CD4-positive, CD25-positive, alpha-beta regulatory T cell (primary cell): ENCODE data around the gene CD80. TPM values are rescaled to one million over a fixed set of nuclear protein-coding genes. Genes with fewer than 3 reads are reported as not detected.
A peak's percentile ranks its signal among the peaks of the same experiment; 100 is the strongest.

Experiments used
- ATAC-seq, 2 donors: fragments of 150-1000 bp; cut with Tn5 transposase; one replicate each; pipeline ENCODE4 v1.10.0; 2021; ENCODE audit warnings: low read depth in 2 of 2, moderate number of reproducible peaks in 2 of 2, moderate library complexity in 1 of 2
- DNase-seq, 3 donors: peaks; one replicate each; pipeline versions ENCODE4 v3.0.0 to v3.0.0-alpha.2; 2012 to 2022; ENCODE audit warnings: mixed read lengths in 1 of 3
- H3K27ac ChIP-seq: one replicate; pipeline ENCODE4 v1.7.0; 2013; ENCODE audit warnings: mild to moderate bottlenecking, low read length; ENCODE audit not compliant: insufficient read depth, poor library complexity, severe bottlenecking
- H3K27me3 ChIP-seq: one replicate; pipeline ENCODE4 v1.7.0; 2013; ENCODE audit warnings: low read length; ENCODE audit not compliant: control insufficient read depth, insufficient read depth
- H3K36me3 ChIP-seq: one replicate; pipeline ENCODE4 v1.7.0; 2013; ENCODE audit warnings: mild to moderate bottlenecking, low read length, moderate library complexity; ENCODE audit not compliant: control insufficient read depth, insufficient read depth
- H3K4me1 ChIP-seq: 2 replicates; pipeline ENCODE4 v1.7.0; 2013; ENCODE audit warnings: mild to moderate bottlenecking, low read length; ENCODE audit not compliant: insufficient read depth, control insufficient read depth, poor library complexity, severe bottlenecking
- H3K4me3 ChIP-seq: one replicate; pipeline ENCODE4 v1.7.0; 2013; ENCODE audit warnings: low read depth, mild to moderate bottlenecking, low read length, moderate library complexity
- H3K9me3 ChIP-seq, 2 experiments: 1 replicate in 1 of 2; 2 replicates in 1 of 2; pipeline ENCODE4 v1.7.0; 2013; ENCODE audit warnings: low read length in 2 of 2, mild to moderate bottlenecking in 1 of 2, moderate library complexity in 1 of 2; ENCODE audit not compliant: control insufficient read depth in 2 of 2
- H3K27ac Mint-ChIP-seq, 3 donors: one replicate each; pipeline ENCODE4 v1.8.0; 2020 to 2022; ENCODE audit warnings: mild to moderate bottlenecking in 3 of 3, mixed read lengths in 3 of 3, moderate library complexity in 2 of 3
- H3K27me3 Mint-ChIP-seq: one replicate; pipeline ENCODE4 v1.8.0; 2022; ENCODE audit warnings: mild to moderate bottlenecking, mixed read lengths
- H3K36me3 Mint-ChIP-seq: one replicate; pipeline ENCODE4 v1.8.0; 2020; ENCODE audit warnings: mixed read lengths
- H3K4me1 Mint-ChIP-seq, 4 donors: one replicate each; pipeline ENCODE4 v1.8.0; 2020 to 2022; ENCODE audit warnings: mixed read lengths in 4 of 4, mild to moderate bottlenecking in 1 of 4
- H3K4me3 Mint-ChIP-seq, 4 donors: one replicate each; pipeline ENCODE4 v1.8.0; 2020 to 2022; ENCODE audit warnings: mild to moderate bottlenecking in 4 of 4, mixed read lengths in 4 of 4, moderate library complexity in 3 of 4
- H3K9me3 Mint-ChIP-seq, 7 donors: one replicate each; pipeline ENCODE4 v1.8.0; 2020 to 2022; ENCODE audit warnings: mixed read lengths in 7 of 7, mild to moderate bottlenecking in 3 of 7, moderate library complexity in 2 of 7
- polyA plus RNA-seq, 4 donors: library from polyadenylated mRNA; unstranded; fragments of 300-500 nt; fragmentation: Illumina TruSeq; gene quantifications; one replicate each; pipeline ENCODE4 v1.2.3, GENCODE V29; 2021
- total RNA-seq: library from RNA; stranded (reverse); gene quantifications from one replicate; pipeline ENCODE4 v1.2.3, GENCODE V29; 2022

CD80 gene
- total and polyA plus RNA-seq, 5 donors from 2014 or later, result 0.87 to 24.2 (median 2.0) TPM

- no peaks in the 10 kb centered on the region for H3K9me3 ChIP-seq
- Mint-ChIP-seq H3K27me3 (no peaks in the 10 kb centered on the region), H3K4me1 (peaks cover 5 to 11% (median 8%) of the 10 kb centered on the region in 4 donors), H3K36me3 (peaks cover 22% of the 10 kb centered on the region), H3K27ac (peak overlapping the region in 1 of 3 donors; percentile 71), H3K4me3 (no peak overlapping the region), H3K9me3 (no peaks in the 10 kb centered on the region)
- H3K27ac ChIP-seq, result no peak overlapping the region
- no peak overlapping the region for H3K4me3 ChIP-seq
- ATAC-seq (no peak), DNase-seq (no peak)
- H3K4me1 ChIP-seq, result no peaks in the 10 kb centered on the region
- H3K27me3 ChIP-seq, result no peaks in the 10 kb centered on the region
- H3K36me3 ChIP-seq, result peaks cover 29% of the 10 kb centered on the region
Measured at GRCh38 chr3:119492810-119493209, 66.6 kb downstream of the CD80 start.

DNA sequence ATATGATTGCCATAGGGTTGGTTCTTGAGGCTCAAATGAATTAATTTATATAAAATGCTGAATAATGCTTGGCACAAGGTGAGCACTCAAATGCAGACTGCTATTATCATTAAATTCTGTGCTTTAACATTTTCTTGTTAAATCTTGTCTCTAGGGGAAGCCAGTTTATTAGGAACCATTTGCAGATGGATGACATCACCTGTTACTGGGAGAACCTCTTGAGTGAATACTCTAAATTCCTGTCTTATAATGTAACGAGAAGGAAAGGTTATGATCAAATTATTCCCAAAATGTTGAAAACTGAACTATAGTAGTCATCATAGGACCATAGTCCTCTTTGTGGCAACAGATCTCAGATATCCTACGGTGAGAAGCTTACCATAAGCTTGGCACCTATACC is 67.3 kb downstream of the CD80 start:
- Mint-ChIP-seq H3K4me3 (no peak overlapping the region), H3K27me3 (no peaks in the 10 kb centered on the region), H3K36me3 (peaks cover 22% of the 10 kb centered on the region), H3K4me1 (peaks cover 2 to 5% (median 4%) of the 10 kb centered on the region in 4 donors), H3K9me3 (no peaks in the 10 kb centered on the region), H3K27ac (no peak overlapping the region)
- H3K27me3 ChIP-seq, result no peaks in the 10 kb centered on the region
- no peaks in the 10 kb centered on the region for H3K9me3 ChIP-seq
- no peak overlapping the region for H3K27ac ChIP-seq
- no peaks in the 10 kb centered on the region for H3K4me1 ChIP-seq
- ATAC-seq (no peak), DNase-seq (no peak)
- H3K4me3 ChIP-seq, result no peak overlapping the region
- H3K36me3 ChIP-seq, result peaks cover 31% of the 10 kb centered on the region

- Histone ChIP-seq H3K4me3 (no peak overlapping the region), H3K36me3 (peaks cover 48% of the 10 kb centered on the region), H3K9me3 (no peaks in the 10 kb centered on the region), H3K27me3 (no peaks in the 10 kb centered on the region), H3K4me1 (no peaks in the 10 kb centered on the region), H3K27ac (no peak overlapping the region)
- Mint-ChIP-seq H3K27me3 (no peaks in the 10 kb centered on the region), H3K36me3 (peaks cover 35% of the 10 kb centered on the region), H3K4me3 (no peak overlapping the region), H3K9me3 (no peaks in the 10 kb centered on the region), H3K4me1 (peaks cover 2 to 5% (median 4%) of the 10 kb centered on the region in 4 donors), H3K27ac (peak overlapping the region in 2 of 3 donors; percentile 8 to 49)
- ATAC-seq (no peak), DNase-seq (no peak)
Measured at GRCh38 chr3:119490153-119490552, 69.3 kb downstream of the CD80 start.

GRCh38 chr3:119485563-119485962 is 73.9 kb downstream of the CD80 start:
- no peaks in the 10 kb centered on the region for H3K27me3 Mint-ChIP-seq
- peaks cover 69% of the 10 kb centered on the region for H3K36me3 ChIP-seq
- H3K4me3 Mint-ChIP-seq, result no peak overlapping the region
- no peaks in the 10 kb centered on the region for H3K9me3 ChIP-seq
- no peak overlapping the region for H3K4me3 ChIP-seq
- H3K4me1 Mint-ChIP-seq, result peaks cover 2 to 13% (median 3%) of the 10 kb centered on the region in 4 donors
- no peaks in the 10 kb centered on the region for H3K27me3 ChIP-seq
- H3K4me1 ChIP-seq, result no peaks in the 10 kb centered on the region
- no peaks in the 10 kb centered on the region for H3K9me3 Mint-ChIP-seq
- ATAC-seq (no peak), DNase-seq (no peak)
- no peak overlapping the region for H3K27ac Mint-ChIP-seq
- no peak overlapping the region for H3K27ac ChIP-seq
- H3K36me3 Mint-ChIP-seq, result peaks cover 49% of the 10 kb centered on the region

GRCh38 chr3:119483101-119483500 is 76.3 kb downstream of the CD80 start:
- Mint-ChIP-seq H3K4me1 (peaks cover 0 to 18% (median 3%) of the 10 kb centered on the region in 4 donors), H3K9me3 (no peaks in the 10 kb centered on the region), H3K27ac (no peak overlapping the region), H3K27me3 (no peaks in the 10 kb centered on the region), H3K4me3 (no peak overlapping the region), H3K36me3 (peaks cover 50% of the 10 kb centered on the region)
- no peak for DNase-seq
- Histone ChIP-seq H3K36me3 (peaks cover 68% of the 10 kb centered on the region), H3K4me1 (no peaks in the 10 kb centered on the region), H3K4me3 (no peak overlapping the region), H3K27me3 (no peaks in the 10 kb centered on the region), H3K9me3 (no peaks in the 10 kb centered on the region), H3K27ac (no peak overlapping the region)
- ATAC-seq, result no peak

DNA sequence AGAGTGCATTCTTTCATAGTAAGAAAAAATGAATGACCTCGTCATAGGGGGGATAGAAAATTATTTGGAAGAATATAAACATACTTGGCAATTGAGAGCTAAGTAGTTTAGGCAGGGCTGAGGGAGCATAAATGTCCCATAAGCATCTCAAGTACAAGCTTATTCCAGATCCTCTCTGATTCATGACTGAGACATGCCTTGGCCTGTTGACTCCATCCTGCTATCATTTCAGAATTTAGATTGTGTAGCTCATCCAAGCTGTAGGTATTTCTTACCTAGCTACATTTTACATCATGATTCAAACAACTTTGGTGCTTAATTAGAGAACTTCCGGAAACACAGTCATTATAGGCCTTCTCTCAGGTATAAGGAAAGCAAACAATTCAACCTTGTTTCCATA is 78.3 kb downstream of the CD80 start:
- Histone ChIP-seq H3K27me3 (no peaks in the 10 kb centered on the region), H3K27ac (no peak overlapping the region), H3K36me3 (peaks cover 67% of the 10 kb centered on the region), H3K4me1 (no peaks in the 10 kb centered on the region), H3K4me3 (no peak overlapping the region), H3K9me3 (no peaks in the 10 kb centered on the region)
- Mint-ChIP-seq H3K4me3 (no peak overlapping the region), H3K27me3 (no peaks in the 10 kb centered on the region), H3K36me3 (peaks cover 57% of the 10 kb centered on the region), H3K27ac (no peak overlapping the region), H3K4me1 (peaks cover 0 to 18% (median 6%) of the 10 kb centered on the region in 4 donors), H3K9me3 (no peaks in the 10 kb centered on the region)
- ATAC-seq, result no peak
- no peak for DNase-seq

Other genes with a start within 250 kb of the CD80 start
- gene TMEM39A, start 96.0 kb downstream of the CD80 start, total RNA-seq, result 49.7 TPM
- 10 to 100 TPM in 3 of 4 donors, 1 to 10 TPM in 1; 8.5 to 18.0 (median 11.6) TPM for gene TMEM39A, start 96.0 kb downstream of the CD80 start, polyA plus RNA-seq
- gene POGLUT1, start 90.7 kb downstream of the CD80 start, total RNA-seq, result 31.4 TPM
- gene POGLUT1, start 90.7 kb downstream of the CD80 start, polyA plus RNA-seq, result 10 to 100 TPM; 31.9 to 43.2 (median 36.5) TPM
- gene TIMMDC1, start 61.1 kb downstream of the CD80 start, total RNA-seq, result 42.1 TPM
- gene TIMMDC1, start 61.1 kb downstream of the CD80 start, polyA plus RNA-seq, result 10 to 100 TPM; 65.1 to 88.8 (median 70.4) TPM
- gene ADPRH, start 19.9 kb upstream of the CD80 start, total RNA-seq, result 6.6 TPM
- 10 to 100 TPM in 3 of 4 donors, 1 to 10 TPM in 1; 6.2 to 17.2 (median 14.6) TPM for gene ADPRH, start 19.9 kb upstream of the CD80 start, polyA plus RNA-seq
- gene PLA1A, start 38.3 kb upstream of the CD80 start, total RNA-seq, result not detected
- under 1 TPM in 1 of 4 donors, not detected in 3; 0.18 TPM for gene PLA1A, start 38.3 kb upstream of the CD80 start, polyA plus RNA-seq
- gene POPDC2, start 101.0 kb upstream of the CD80 start, total RNA-seq, result 5.5 TPM
- gene POPDC2, start 101.0 kb upstream of the CD80 start, polyA plus RNA-seq, result 1 to 10 TPM; 1.9 to 3.2 (median 2.4) TPM
- 34.1 TPM for gene COX17, start 117.8 kb upstream of the CD80 start, total RNA-seq
- gene COX17, start 117.8 kb upstream of the CD80 start, polyA plus RNA-seq, result 100 to 1,000 TPM in 2 of 4 donors, 10 to 100 TPM in 2; 82.1 to 124 (median 97.2) TPM
- 0.44 TPM for gene CFAP91, start 143.4 kb upstream of the CD80 start, total RNA-seq
- gene CFAP91, start 143.4 kb upstream of the CD80 start, polyA plus RNA-seq, result under 1 TPM in 1 of 4 donors, not detected in 3; 0.59 TPM
- gene NR1I2, start 222.5 kb upstream of the CD80 start, total RNA-seq, result 0.20 TPM
- under 1 TPM in 3 of 4 donors, not detected in 1; 0.06 to 0.72 (median 0.28) TPM for gene NR1I2, start 222.5 kb upstream of the CD80 start, polyA plus RNA-seq